ENCODE results near the gene UROC1. TPM values are rescaled to one million over a fixed set of nuclear protein-coding genes. Genes with fewer than 3 reads are reported as not detected.
A peak's percentile ranks its signal among the peaks of the same experiment; 100 is the strongest.

Gene UROC1
- total and polyA plus RNA-seq, 8 donors, result 0.08 to 0.24 (median 0.13) TPM; not detected in 3

GRCh38 chr3:126480206-126480605, 37.4 kb downstream of the UROC1 start:
- intact Hi-C loops (cut with DNase I), result no loop called here
- DNase-seq, result no peak

GRCh38 chr3:126479642-126480041, 37.9 kb downstream of the UROC1 start:
- Histone ChIP-seq H3K36me3 (no peaks in the 10 kb centered on the region), H3K4me3 (no peak overlapping the region), H3K27me3 (no peaks in the 10 kb centered on the region), H3K4me1 (peaks cover 0 to 9% of the 10 kb centered on the region in 2 donors), H3K27ac (no peak overlapping the region), H3K9me3 (no peaks in the 10 kb centered on the region)
- no peak for TF ChIP-seq CTCF (IDR thresholded peaks at IDR 0.05)
- ATAC-seq (no peak), DNase-seq (peak in 1 of 4 donors; percentile 26)
- intact Hi-C loops (cut with DNase I), result no loop called here

More at GRCh38 chr3:126480206-126480605, 37.4 kb downstream of the UROC1 start:
- Histone ChIP-seq H3K27ac (no peak overlapping the region), H3K4me1 (peaks cover 0 to 6% of the 10 kb centered on the region in 2 donors), H3K4me3 (no peak overlapping the region), H3K9me3 (no peaks in the 10 kb centered on the region), H3K36me3 (no peaks in the 10 kb centered on the region), H3K27me3 (no peaks in the 10 kb centered on the region)
- TF ChIP-seq CTCF (IDR thresholded peaks at IDR 0.05), result no peak
- no peak for ATAC-seq

GRCh38 chr3:126478581-126479310, 38.8 kb downstream of the UROC1 start:
- H3K27me3 ChIP-seq, result no peaks in the 10 kb centered on the region
- ATAC-seq, result no peak
- intact Hi-C loops (cut with DNase I), result no loop called here

GRCh38 chr3:126477061-126477380, 40.6 kb downstream of the UROC1 start:
- no peak for TF ChIP-seq CTCF (IDR thresholded peaks at IDR 0.05)
- no peaks in the 10 kb centered on the region for H3K9me3 ChIP-seq
- ATAC-seq, result no peak
- H3K4me1 ChIP-seq, result peaks cover 25 to 35% of the 10 kb centered on the region in 2 donors
- H3K4me3 ChIP-seq, result peak overlapping the region in 1 of 2 donors; percentile 65
- DNase-seq, result no peak
- H3K27me3 ChIP-seq, result no peaks in the 10 kb centered on the region
- H3K27ac ChIP-seq, result no peak overlapping the region
- no peaks in the 10 kb centered on the region for H3K36me3 ChIP-seq
- intact Hi-C loops (cut with DNase I), result no loop called here

More at GRCh38 chr3:126478581-126479310, 38.8 kb downstream of the UROC1 start:
- Histone ChIP-seq H3K4me1 (peaks cover 8 to 18% of the 10 kb centered on the region in 2 donors), H3K9me3 (no peaks in the 10 kb centered on the region), H3K36me3 (no peaks in the 10 kb centered on the region), H3K27ac (no peak overlapping the region), H3K4me3 (no peak overlapping the region)
- DNase-seq, result peak in 1 of 4 donors; percentile 31
- TF ChIP-seq CTCF (IDR thresholded peaks at IDR 0.05), result no peak

GRCh38 chr3:126476166-126477060, 41.2 kb downstream of the UROC1 start:
- H3K4me3 ChIP-seq, result peak overlapping the region; percentile 65
- H3K27me3 ChIP-seq, result no peaks in the 10 kb centered on the region
- peaks cover 31 to 41% of the 10 kb centered on the region in 2 donors for H3K4me1 ChIP-seq
- ATAC-seq, result peak; percentile 58
- intact Hi-C loops (cut with DNase I), result no loop called here
- peak; percentile 53 to 90 (median 76) for DNase-seq
- H3K27ac ChIP-seq, result peak overlapping the region; percentile 78 to 84
- H3K36me3 ChIP-seq, result peaks cover 0 to 2% of the 10 kb centered on the region in 2 donors
- no peaks in the 10 kb centered on the region for H3K9me3 ChIP-seq
- TF ChIP-seq CTCF (IDR thresholded peaks at IDR 0.05), result no peak
